HPDE6-E6E7 (cell line): Measurements from ENCODE around the gene PITPNC1.
A peak's percentile ranks its signal among the peaks of the same experiment; 100 is the strongest.
"Not testable (repeated sequence)": the region's sequence is repeated elsewhere in the genome, so short reads cannot be mapped to it uniquely, and the experiment has no call there.

ENCODE experiments used
- DNase-seq: peaks from one replicate; pipeline ENCODE4 v3.0.0; 2011; ENCODE audit warnings: missing footprints; ENCODE audit errors: extremely low spot score

The PITPNC1 gene

DNA sequence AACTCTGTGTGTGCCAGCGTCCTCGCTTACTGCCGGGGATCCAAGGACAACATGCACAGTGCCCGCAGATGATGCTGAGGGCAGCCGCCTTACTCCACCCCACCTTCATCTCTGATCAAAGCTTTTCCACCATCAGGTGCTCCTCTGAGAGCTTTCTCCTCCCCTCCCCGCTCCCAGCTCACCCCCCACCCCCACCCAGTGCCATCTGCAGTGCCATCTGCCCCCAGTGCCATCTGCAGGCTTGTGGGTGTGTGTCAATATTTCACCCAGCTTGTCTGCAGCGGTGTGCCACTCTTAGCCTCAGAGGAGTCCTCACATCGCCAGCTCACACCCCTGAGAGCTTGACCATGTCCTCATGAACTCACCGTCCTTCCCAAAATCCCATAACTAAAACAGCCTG, 242.5 kb downstream of the PITPNC1 start:
- DNase-seq = no peak

DNA sequence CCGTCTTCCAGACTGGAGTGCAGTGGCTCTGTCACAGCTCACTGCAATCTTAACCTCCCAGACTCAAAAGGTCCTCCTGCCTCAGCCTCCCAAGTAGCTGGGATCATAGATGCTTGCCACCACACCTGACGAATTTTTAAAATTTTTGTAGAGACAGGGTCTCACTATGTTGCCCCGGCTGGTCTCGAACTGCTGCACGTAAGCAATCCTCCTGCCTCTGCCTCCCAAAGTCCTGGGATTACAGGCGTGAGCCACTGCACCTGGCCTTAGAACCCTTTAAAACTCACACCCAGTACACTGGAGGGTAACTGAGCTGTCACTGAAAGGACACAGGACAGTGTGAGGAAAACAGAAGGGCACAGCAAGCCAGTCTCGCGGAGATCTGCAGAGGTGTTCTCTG, 243.0 kb downstream of the PITPNC1 start:
- no peak for DNase-seq

DNA sequence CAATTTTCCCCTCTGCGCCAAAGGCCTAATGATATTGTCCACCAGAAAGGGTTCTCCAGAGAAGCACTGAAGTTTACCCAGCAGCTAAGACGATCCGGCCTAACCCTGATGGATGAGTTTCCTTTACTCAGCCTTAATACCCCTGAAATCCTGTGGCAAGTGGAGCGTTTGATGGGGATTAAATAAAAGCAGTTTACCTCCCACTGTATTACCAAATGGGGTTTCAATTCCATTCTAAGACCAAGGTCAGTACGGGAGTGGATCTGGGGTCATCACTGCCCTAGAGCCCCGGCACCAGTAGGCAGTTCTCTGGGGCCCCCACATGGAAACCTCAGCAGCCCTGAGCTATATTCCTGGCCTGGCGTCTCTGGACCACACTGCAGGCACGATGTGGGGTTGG, 243.6 kb downstream of the PITPNC1 start:
- DNase-seq = no peak

DNA sequence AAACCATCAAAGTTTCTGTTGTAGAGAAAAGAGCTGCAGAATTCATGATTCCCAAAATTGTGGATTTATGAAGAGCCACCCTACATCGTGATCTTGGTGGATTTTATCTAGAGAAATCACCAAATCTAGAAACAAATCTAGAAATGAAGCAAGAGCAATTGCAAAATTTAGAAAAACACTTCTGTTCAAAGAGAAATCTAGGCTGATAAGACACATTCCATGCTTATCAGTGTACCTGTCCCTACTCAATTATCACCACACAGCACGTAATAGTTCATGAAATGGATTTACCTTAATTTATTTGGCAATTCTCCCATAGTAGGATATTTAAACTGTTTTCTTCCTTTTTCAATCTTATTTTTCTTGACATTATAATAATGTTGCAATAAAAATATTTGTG, 246.7 kb downstream of the PITPNC1 start:
- DNase-seq = no peak

DNA sequence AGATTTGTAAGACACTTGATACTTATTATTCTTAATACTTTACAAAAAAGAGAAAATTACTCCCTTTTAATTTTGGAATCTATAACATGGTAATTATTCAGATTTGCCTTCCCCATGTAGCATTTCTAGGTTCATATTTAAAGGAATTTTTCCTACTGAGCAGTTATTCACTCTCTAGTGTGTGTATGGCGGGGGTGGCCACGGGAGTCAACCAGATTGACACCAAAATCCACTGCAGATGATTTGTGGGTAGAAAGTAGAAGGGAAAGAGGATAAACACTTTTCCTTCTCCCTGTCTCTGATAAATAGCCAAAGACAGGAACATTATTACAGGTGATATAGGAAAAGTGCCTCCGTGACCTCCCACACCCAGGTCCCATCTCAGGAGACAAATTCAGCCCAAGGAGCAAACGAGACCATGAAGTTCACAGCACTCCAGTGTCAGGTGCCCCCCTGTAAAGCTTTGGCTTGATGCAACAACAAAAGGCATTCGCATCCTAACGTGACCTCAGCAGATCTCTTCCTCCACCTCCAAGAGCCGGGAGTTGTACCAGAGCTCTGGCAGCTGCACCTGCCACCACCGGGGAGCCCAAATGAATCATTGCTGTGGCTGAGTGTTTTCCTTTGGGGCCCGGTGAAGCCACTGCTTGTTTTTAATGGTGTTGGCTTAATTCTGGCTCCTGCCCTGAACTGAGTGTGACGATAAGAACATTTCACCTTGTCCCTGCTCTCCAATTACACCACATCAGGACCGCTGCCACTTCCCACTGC, 248.0 kb downstream of the PITPNC1 start:
- DNase-seq = no peak

- DNase-seq = no peak
These were observed 248.9 kb downstream of the PITPNC1 start for GRCh38 chr17:67625971-67626370.

DNA sequence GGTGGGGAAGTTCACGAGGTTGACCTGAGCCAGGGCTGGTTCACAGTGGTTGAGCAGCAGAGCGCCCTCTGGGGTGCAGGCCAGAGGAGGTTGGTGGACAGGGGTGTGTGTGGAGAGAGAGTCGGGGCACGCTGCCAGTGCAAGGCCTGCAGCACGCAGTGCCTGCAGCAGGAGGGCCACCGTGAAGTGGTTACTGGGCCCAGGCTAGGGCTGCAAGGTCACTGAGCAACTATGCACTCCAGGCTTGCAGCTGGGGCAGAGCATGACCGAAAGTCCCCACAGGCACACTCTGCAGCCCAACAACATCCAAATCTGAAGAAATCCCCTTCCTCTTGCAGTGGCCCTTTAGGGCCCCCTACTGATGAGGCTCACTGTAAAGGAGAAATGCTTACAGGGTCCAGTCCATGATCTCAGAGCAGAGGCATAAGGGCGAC, 251.5 kb downstream of the PITPNC1 start:
- DNase-seq = no peak

DNA sequence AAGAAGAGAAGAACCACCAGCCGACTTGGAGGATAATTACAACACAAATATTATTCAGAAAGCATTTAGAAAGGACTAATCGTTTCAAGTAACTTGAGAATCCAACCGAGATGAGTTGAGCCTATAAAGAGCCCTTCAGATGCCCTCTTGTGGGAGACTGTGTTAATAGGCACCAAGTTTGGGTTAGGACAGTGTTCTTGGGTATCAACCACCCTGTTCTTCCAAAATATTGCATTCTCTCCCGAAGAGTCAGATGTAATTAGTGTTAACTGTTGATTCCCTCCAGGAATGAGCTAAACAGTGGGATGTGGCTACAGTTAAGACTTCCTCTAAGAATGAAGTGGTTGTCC, 252.9 kb downstream of the PITPNC1 start:
- DNase-seq = peak; percentile 20

GRCh38 chr17:67630836-67631235, 253.8 kb downstream of the PITPNC1 start:
- not testable (repeated sequence) for DNase-seq

GRCh38 chr17:67632141-67632540, 255.1 kb downstream of the PITPNC1 start:
- no peak for DNase-seq

- DNase-seq = no peak
These were observed 256.7 kb downstream of the PITPNC1 start for GRCh38 chr17:67633751-67634211.

DNA sequence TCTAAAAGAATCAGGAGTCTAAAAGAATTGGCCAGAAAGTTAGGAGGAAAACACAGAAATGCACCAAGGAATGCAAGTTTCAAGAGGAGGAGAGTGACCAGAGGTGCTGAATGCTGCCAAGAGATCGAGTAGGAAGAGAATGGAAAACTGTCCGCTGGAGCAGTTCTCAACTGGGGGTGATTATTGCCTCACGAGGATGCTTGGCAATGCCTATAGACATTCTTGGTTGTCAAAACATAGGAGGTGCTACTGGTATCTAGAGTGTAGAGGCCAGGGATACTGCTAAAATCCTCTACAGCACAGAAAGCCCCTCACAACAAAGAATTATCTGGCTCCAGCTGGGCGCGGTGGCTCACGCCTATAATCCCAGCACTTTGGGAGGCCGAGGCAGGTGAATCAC, 258.6 kb downstream of the PITPNC1 start:
- DNase-seq = no peak

DNA sequence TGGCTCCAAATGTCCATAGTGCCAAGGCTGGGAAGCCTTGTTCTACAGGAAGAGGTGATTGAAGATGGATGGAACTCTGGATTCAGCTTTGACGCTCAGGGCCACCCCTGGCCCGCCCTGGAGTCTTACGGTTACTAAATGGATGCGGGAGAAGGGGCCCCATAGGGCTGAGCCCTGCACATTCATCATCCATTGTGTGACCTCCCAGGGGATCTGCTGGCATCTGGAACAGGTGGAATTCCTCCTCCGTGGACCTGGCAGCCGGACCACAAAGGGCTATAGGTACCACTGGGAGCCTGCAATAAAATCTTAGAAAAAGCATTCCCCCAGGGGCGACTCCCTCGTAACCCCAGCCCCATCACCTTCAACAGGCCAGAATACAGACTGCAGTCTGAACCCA, 259.2 kb downstream of the PITPNC1 start:
- no peak for DNase-seq

DNA sequence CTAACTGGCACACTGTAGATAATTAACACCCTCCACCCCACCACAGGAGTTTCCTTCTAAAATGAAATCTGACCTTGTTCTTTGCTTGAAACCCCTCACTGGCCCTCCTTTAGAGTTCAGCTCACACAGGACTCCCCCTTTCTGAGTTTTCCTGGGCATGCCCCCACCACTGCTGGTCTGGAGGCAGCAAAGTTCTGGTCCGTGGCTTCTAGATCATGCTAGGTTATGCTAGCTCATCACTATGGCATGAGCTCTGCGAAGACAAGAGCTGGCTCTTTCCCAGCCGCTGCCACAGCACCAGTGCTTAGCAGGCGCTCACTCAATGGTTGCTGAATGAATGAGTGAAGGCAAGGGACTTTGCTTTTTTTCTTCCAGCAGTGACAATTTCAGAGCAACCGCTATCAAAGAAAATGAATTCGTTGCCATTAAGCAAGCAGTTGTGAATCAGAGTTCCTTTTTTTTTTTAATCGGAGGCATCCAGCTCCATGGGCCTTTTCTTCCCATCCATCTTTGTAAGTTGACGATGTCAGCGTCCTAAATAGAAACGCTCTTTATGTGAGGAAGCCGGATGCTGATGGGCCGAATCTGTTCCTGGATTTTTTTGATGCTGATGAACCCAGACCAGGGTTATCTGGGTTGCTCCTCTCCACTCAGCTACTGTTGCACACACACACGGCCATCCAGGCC, 259.9 kb downstream of the PITPNC1 start:
- DNase-seq = no peak

DNA sequence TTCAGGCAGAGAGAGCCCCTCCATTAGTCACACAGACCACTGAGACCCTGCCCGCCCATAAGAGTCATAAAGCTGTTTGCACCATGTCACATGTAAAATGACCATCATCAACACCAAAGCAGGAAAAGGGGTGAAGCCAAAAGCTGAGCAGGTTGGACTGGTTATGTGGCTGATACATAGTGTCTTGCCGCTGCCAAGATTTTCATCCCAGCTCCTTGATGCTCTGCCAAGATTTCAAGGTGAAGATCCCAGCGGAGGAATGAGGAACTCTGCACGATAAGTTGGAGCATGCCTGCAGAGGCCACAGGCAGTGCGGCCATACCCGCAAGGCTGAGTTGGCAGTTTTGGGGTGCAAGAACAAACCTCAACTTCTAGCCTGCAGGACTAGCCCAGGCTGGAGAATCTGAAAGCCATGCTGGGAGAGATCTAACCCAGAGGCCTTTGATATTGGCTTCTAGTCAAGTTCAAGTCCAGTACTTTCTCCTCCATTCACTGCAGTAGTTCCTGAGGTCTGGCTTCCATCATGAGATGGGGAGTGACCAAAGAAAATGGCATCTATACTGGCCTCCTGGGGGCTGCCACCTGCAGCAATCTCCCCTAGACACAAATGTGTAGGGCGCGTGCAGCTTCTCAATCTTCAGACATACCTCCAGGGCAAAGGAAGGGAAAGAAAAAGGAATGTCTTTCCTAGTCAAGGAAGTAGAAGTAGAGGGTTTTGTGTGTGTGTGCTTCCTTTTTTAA, 261.0 kb downstream of the PITPNC1 start:
- peak; percentile 95 for DNase-seq

DNA sequence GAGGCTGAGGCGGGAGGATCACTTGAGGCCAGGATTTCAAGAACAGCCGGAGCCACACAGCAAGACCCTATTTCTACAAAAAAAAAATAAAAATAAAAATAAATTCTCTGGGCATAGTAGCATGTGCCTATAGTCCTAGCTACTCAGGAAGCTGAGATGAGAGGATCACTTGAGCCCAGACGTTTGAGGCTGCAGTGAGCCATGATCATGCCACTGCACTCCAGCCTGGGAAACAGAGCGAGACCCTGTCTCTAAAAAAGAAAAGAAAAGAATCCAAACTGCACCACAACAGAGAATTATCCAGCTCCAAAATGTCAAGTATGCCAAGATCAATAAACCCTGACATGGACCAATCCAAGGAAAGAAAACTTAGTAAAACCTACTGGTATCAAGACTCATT, 261.8 kb downstream of the PITPNC1 start:
- DNase-seq = no peak

- no peak for DNase-seq
These were observed 262.5 kb downstream of the PITPNC1 start for GRCh38 chr17:67639555-67639954.

DNA sequence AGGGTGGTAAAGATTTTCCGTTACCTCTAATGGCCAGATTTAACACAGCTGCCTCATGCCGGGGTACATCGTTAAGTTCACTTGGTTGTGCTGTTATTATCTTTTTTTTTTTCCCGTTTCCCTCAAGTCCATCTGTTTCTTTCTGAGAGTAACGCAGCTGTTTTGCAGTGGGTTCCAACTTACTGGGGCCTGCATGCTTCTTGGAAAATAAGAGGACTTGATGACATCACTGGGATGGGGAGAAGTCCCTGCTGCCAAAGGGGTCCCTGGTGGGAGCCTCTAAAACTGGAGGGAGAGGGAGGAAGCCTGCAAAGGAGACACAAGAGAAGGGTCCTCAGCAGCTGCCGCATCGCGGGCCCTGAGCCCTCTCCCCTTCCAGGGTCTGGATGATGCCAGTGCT, 262.9 kb downstream of the PITPNC1 start:
- DNase-seq = no peak

DNA sequence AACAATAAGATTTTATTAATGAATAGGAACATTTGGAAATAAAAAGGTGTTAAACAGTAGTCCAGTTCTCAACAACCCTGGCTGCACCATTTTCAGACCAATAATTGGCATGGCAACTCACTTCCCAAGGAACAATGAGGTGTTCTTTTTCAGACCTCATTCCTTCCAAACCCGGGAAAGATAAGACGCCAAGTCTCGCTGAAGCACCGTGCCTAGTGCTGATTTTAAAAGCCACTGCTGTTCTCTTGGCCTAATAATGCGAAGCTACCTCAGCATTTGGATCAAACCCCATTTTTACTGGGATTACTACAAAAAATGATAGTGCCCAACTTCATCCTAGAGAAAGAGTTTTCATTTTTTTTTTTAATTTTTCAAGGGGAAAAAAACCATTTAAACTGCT, 265.4 kb downstream of the PITPNC1 start:
- DNase-seq = no peak

GRCh38 chr17:67644061-67644460, 267.0 kb downstream of the PITPNC1 start:
- no peak for DNase-seq

DNA sequence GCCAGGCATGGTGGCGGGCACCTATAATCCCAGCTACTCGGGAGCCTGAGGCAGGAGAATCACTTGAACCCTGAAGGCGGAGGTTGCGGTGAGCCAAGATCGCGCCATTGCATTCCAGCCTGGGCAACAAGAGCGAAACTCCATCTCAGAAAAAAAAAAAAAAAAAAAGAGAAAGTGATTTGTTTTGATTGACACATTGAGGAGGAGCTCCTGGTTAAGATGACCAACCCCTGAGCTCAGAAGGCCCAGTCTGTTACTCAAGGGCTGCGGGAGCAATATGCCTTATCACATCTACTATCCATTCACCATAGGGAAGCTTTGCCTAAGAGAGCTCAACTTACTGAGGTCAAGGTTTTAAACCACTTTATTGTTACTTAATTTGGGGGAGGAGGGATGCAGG, 268.1 kb downstream of the PITPNC1 start:
- DNase-seq = not testable (repeated sequence)

GRCh38 chr17:67646472-67646871, 269.4 kb downstream of the PITPNC1 start:
- DNase-seq = no peak

DNA sequence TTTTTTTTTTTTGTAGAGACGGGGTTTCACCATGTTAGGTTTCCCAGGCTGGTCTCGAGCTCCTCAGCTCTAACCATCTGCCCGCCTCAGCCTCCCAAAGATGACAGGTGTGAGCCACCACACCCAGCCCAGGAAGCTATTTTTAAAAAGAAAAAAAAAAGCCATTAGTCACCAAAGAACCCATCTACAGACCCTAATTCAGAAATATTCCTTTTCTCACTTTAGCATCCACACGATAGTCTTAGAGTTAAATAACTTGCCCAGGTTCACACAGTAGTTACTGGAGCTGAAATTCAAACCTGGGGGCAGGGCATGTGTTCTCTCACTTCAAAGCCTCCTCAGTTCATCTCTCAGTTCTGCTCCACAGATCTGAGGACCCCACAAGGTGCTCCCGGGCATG, 270.4 kb downstream of the PITPNC1 start:
- DNase-seq = no peak
